HL-60 (cell line): ENCODE results near the gene PRR20E.

ENCODE experiments used
- CTCF ChIP-seq: IDR thresholded peaks from one replicate; pipeline ENCODE4 v1.5.1; 2011; ENCODE audit warnings: low read length, control low read depth, inconsistent platforms; ENCODE audit not compliant: insufficient read depth
- GABPA ChIP-seq: IDR thresholded peaks from 2 replicates; pipeline ENCODE4 v1.6.1; 2012; ENCODE audit warnings: low read depth
- POLR2AphosphoS5 ChIP-seq: IDR thresholded peaks from 2 replicates; pipeline ENCODE4 v1.6.1; 2012; ENCODE audit warnings: low read depth
- REST ChIP-seq: IDR thresholded peaks from 2 replicates; pipeline ENCODE4 v1.6.1; 2012; ENCODE audit warnings: low read depth; ENCODE audit not compliant: insufficient replicate concordance
- SPI1 ChIP-seq: IDR thresholded peaks from 2 replicates; pipeline ENCODE4 v1.6.1; 2012; ENCODE audit warnings: low read depth, mild to moderate bottlenecking, borderline replicate concordance

- TF ChIP-seq REST (no peak), POLR2AphosphoS5 (no peak), CTCF (no peak), GABPA (no peak), SPI1 (no peak)
These were observed 46.0 kb downstream of the PRR20E start for GRCh38 chr13:57212989-57213388.
